Measurements from ENCODE around the gene ZBTB17. TPM values are rescaled to one million over a fixed set of nuclear protein-coding genes. Genes with fewer than 3 reads are reported as not detected.

ZBTB17 gene
- total RNA-seq, 1 experiment from 2014 or later: 26.5 TPM

- no peak for DNase-seq (ENCODE audit: low read depth)
- in situ Hi-C loops (cut with HindIII; ENCODE audit: low pct_unique_long_range_greater_than_20kb, low sequenced_read_pairs): no loop called here
Observed at GRCh38 chr1:15943328-15943991, 32.4 kb downstream of the ZBTB17 start.

- no peak for DNase-seq (ENCODE audit: low read depth)
- in situ Hi-C loops (cut with HindIII; ENCODE audit: low pct_unique_long_range_greater_than_20kb, low sequenced_read_pairs): no loop called here
Observed at GRCh38 chr1:15942661-15943327, 33.1 kb downstream of the ZBTB17 start.

GRCh38 chr1:15941899-15942660 lies 33.8 kb downstream of the ZBTB17 start:
- in situ Hi-C loops (cut with HindIII; ENCODE audit: low pct_unique_long_range_greater_than_20kb, low sequenced_read_pairs): no loop called here

GRCh38 chr1:15941044-15941840 lies 34.7 kb downstream of the ZBTB17 start:
- in situ Hi-C loops (cut with HindIII; ENCODE audit: low pct_unique_long_range_greater_than_20kb, low sequenced_read_pairs): no loop called here
- no peak for DNase-seq (ENCODE audit: low read depth)

More at GRCh38 chr1:15941899-15942660, 33.8 kb downstream of the ZBTB17 start:
- DNase-seq (ENCODE audit: low read depth): no peak

GRCh38 chr1:15940110-15941043 lies 35.5 kb downstream of the ZBTB17 start:
- in situ Hi-C loops (cut with HindIII; ENCODE audit: low pct_unique_long_range_greater_than_20kb, low sequenced_read_pairs): no loop called here
- DNase-seq (ENCODE audit: low read depth): no peak

- in situ Hi-C loops (cut with HindIII; ENCODE audit: low pct_unique_long_range_greater_than_20kb, low sequenced_read_pairs): no loop called here
- peak; percentile 45 for DNase-seq (ENCODE audit: low read depth)
Observed at GRCh38 chr1:15939181-15940109, 36.5 kb downstream of the ZBTB17 start.

GRCh38 chr1:15938628-15939161 lies 37.2 kb downstream of the ZBTB17 start:
- in situ Hi-C loops (cut with HindIII; ENCODE audit: low pct_unique_long_range_greater_than_20kb, low sequenced_read_pairs): no loop called here
- no peak for DNase-seq (ENCODE audit: low read depth)

GRCh38 chr1:15937706-15938168 lies 38.2 kb downstream of the ZBTB17 start:
- DNase-seq (ENCODE audit: low read depth): no peak
- in situ Hi-C loops (cut with HindIII; ENCODE audit: low pct_unique_long_range_greater_than_20kb, low sequenced_read_pairs): no loop called here

GRCh38 chr1:15937146-15937545 lies 38.8 kb downstream of the ZBTB17 start:
- in situ Hi-C loops (cut with HindIII; ENCODE audit: low pct_unique_long_range_greater_than_20kb, low sequenced_read_pairs): no loop called here
- no peak for DNase-seq (ENCODE audit: low read depth)

GRCh38 chr1:15936025-15936424 lies 39.9 kb downstream of the ZBTB17 start:
- in situ Hi-C loops (cut with HindIII; ENCODE audit: low pct_unique_long_range_greater_than_20kb, low sequenced_read_pairs): no loop called here
- no peak for DNase-seq (ENCODE audit: low read depth)

GRCh38 chr1:15935056-15935950 lies 40.6 kb downstream of the ZBTB17 start:
- no peak for DNase-seq (ENCODE audit: low read depth)
- in situ Hi-C loops (cut with HindIII; ENCODE audit: low pct_unique_long_range_greater_than_20kb, low sequenced_read_pairs): no loop called here

GRCh38 chr1:15934211-15935055 lies 41.5 kb downstream of the ZBTB17 start:
- DNase-seq (ENCODE audit: low read depth): no peak
- in situ Hi-C loops (cut with HindIII; ENCODE audit: low pct_unique_long_range_greater_than_20kb, low sequenced_read_pairs): no loop called here

GRCh38 chr1:15933684-15934083 lies 42.2 kb downstream of the ZBTB17 start:
- no peak for DNase-seq (ENCODE audit: low read depth)
- in situ Hi-C loops (cut with HindIII; ENCODE audit: low pct_unique_long_range_greater_than_20kb, low sequenced_read_pairs): no loop called here

GRCh38 chr1:15932612-15933011 lies 43.3 kb downstream of the ZBTB17 start:
- in situ Hi-C loops (cut with HindIII; ENCODE audit: low pct_unique_long_range_greater_than_20kb, low sequenced_read_pairs): no loop called here
- DNase-seq (ENCODE audit: low read depth): no peak

Measured in Caki2 (cell line).